H1 (cell line): Measurements from ENCODE around the gene CALHM3. TPM values are rescaled to one million over a fixed set of nuclear protein-coding genes. Genes with fewer than 3 reads are reported as not detected.

Source experiments
- CTCF ChIA-PET: fragments of 300-600 bp; sonication (Branson Sonifier 250); formaldehyde crosslinking; loops from one replicate; lab custom pipeline; 2021; ENCODE audit not compliant: partially characterized antibody; lab: Charles Lee
- POLR2A ChIA-PET: fragments of 300-600 bp; sonication (Branson Sonifier 250); formaldehyde crosslinking; loops from one replicate; lab custom pipeline; 2021; ENCODE audit warnings: inconsistent platforms; ENCODE audit not compliant: partially characterized antibody; lab: Charles Lee
- DNase-seq, 2 experiments: peaks; one replicate each; pipeline versions ENCODE4 v3.0.0 to v3.0.0-alpha.2; 2010 to 2022; ENCODE audit warnings: low spot score in 2 of 2, low read depth in 1 of 2, mixed read lengths in 1 of 2
- FAIRE-seq: peaks from 2 replicates; lab custom pipeline; 2011; peaks lifted over from hg19 to GRCh38; lab: Jason Lieb, UNC
- H2AFZ ChIP-seq: 2 replicates; pipeline ENCODE4 v1.8.1; 2012; ENCODE audit warnings: low read length, inconsistent platforms
- H2AK5ac ChIP-seq: 2 replicates; pipeline ENCODE4 v1.6.1; 2013; ENCODE audit warnings: low read depth, low read length
- H2BK120ac ChIP-seq: replicated peaks from 2 replicates; pipeline ENCODE3; 2013; ENCODE audit warnings: low read depth, low read length, inconsistent platforms
- H2BK12ac ChIP-seq: 2 replicates; pipeline ENCODE4 v1.6.1; 2013; ENCODE audit warnings: low read depth, low read length
- H2BK15ac ChIP-seq: 2 replicates; pipeline ENCODE4 v1.6.1; 2013; ENCODE audit warnings: low read length
- H2BK20ac ChIP-seq: 2 replicates; pipeline ENCODE4 v1.6.1; 2013; ENCODE audit warnings: low read length
- H2BK5ac ChIP-seq: 2 replicates; pipeline ENCODE4 v1.6.1; 2013; ENCODE audit warnings: low read depth, low read length
- H3K14ac ChIP-seq: 2 replicates; pipeline ENCODE4 v1.6.1; 2013; ENCODE audit warnings: inconsistent platforms; ENCODE audit not compliant: insufficient read length
- H3K18ac ChIP-seq: 2 replicates; pipeline ENCODE4 v1.6.1; 2013; ENCODE audit warnings: low read length; ENCODE audit errors: extremely low read depth
- H3K23ac ChIP-seq: 2 replicates; pipeline ENCODE4 v1.6.1; 2013; ENCODE audit warnings: inconsistent platforms; ENCODE audit not compliant: insufficient read length
- H3K23me2 ChIP-seq: 2 replicates; pipeline ENCODE4 v1.6.1; 2013; ENCODE audit warnings: low read depth, low read length
- H3K27ac ChIP-seq: 2 replicates; pipeline ENCODE4 v1.6.1; 2011; ENCODE audit warnings: low read depth, low read length, inconsistent platforms
- H3K27me3 ChIP-seq, 4 experiments: replicated peaks in 1 of 4; 1 replicate in 1 of 4; 2 replicates in 3 of 4; pipeline versions ENCODE4 v1.6.1 to v1.8.1; 2011 to 2013; ENCODE audit warnings: low read length in 3 of 4, mild to moderate bottlenecking in 3 of 4, inconsistent platforms in 2 of 4, mixed read lengths in 2 of 4, moderate library complexity in 1 of 4; ENCODE audit not compliant: control insufficient read depth in 3 of 4, insufficient read depth in 3 of 4; ENCODE audit errors: extremely low read depth in 1 of 4
- H3K36me3 ChIP-seq, 4 experiments: 2 replicates each; pipeline versions ENCODE4 v1.6.1 to v1.8.1; 2011 to 2013; ENCODE audit warnings: mild to moderate bottlenecking in 4 of 4, low read length in 3 of 4, moderate library complexity in 2 of 4, control low read depth in 1 of 4, inconsistent platforms in 1 of 4; ENCODE audit not compliant: insufficient read depth in 4 of 4, control insufficient read depth in 2 of 4
- H3K4ac ChIP-seq: replicated peaks from 2 replicates; pipeline ENCODE3; 2013; ENCODE audit warnings: low read length, low read depth, mixed read lengths, inconsistent platforms; ENCODE audit not compliant: insufficient read length
- H3K4me1 ChIP-seq, 4 experiments: replicated peaks in 1 of 4; 1 replicate in 1 of 4; 2 replicates in 3 of 4; pipeline versions ENCODE4 v1.6.1 to v1.8.1; 2011 to 2013; ENCODE audit warnings: low read length in 3 of 4, inconsistent platforms in 2 of 4, mixed read lengths in 1 of 4; ENCODE audit not compliant: insufficient read depth in 4 of 4, control insufficient read depth in 3 of 4
- H3K4me2 ChIP-seq, 2 experiments: 2 replicates each; pipeline versions ENCODE4 v1.6.1 to v1.8.1; 2011 to 2013; ENCODE audit warnings: low read depth in 2 of 2, low read length in 2 of 2, control low read depth in 1 of 2, inconsistent platforms in 1 of 2, mild to moderate bottlenecking in 1 of 2; ENCODE audit not compliant: insufficient read depth in 1 of 2
- H3K4me3 ChIP-seq, 4 experiments: fragments of 200-600, 300-600 bp in 1 of 4; sonication (generic), shearing (Covaris generic), sonication (Bioruptor Twin) in 1 of 4; 2 replicates each; pipeline versions ENCODE4 v1.5.1 to v1.8.1; 2011 to 2016; ENCODE audit warnings: low read length in 4 of 4, low read depth in 3 of 4, control low read depth in 2 of 4, inconsistent platforms in 2 of 4, mild to moderate bottlenecking in 2 of 4, mixed read lengths in 1 of 4, moderate library complexity in 1 of 4; ENCODE audit not compliant: insufficient read depth in 2 of 4; ENCODE audit errors: extremely low read depth in 1 of 4
- H3K56ac ChIP-seq: replicated peaks from 2 replicates; pipeline ENCODE3; 2013; ENCODE audit warnings: low read depth, mild to moderate bottlenecking, mixed read lengths, low read length, inconsistent platforms; ENCODE audit not compliant: insufficient read length
- H3K79me1 ChIP-seq: 2 replicates; pipeline ENCODE4 v1.6.1; 2013; ENCODE audit warnings: low read depth, low read length, control low read depth
- H3K79me2 ChIP-seq, 2 experiments: 2 replicates each; pipeline versions ENCODE4 v1.6.1 to v1.8.1; 2012 to 2013; ENCODE audit warnings: low read length in 2 of 2, mild to moderate bottlenecking in 2 of 2, inconsistent platforms in 1 of 2; ENCODE audit not compliant: insufficient read depth in 2 of 2, control insufficient read depth in 1 of 2
- H3K9ac ChIP-seq, 4 experiments: replicated peaks in 1 of 4; 1 replicate in 1 of 4; 2 replicates in 3 of 4; pipeline versions ENCODE4 v1.6.1 to v1.8.1; 2011 to 2013; ENCODE audit warnings: low read depth in 3 of 4, low read length in 3 of 4, control low read depth in 2 of 4, mild to moderate bottlenecking in 2 of 4, moderate library complexity in 2 of 4, inconsistent platforms in 1 of 4; ENCODE audit errors: extremely low read depth in 1 of 4
- H3K9me3 ChIP-seq, 2 experiments: 2 replicates each; pipeline versions ENCODE4 v1.6.1 to v1.8.1; 2012 to 2013; ENCODE audit warnings: mild to moderate bottlenecking in 2 of 2, moderate library complexity in 2 of 2, control low read depth in 1 of 2, inconsistent platforms in 1 of 2, low read depth in 1 of 2, low read length in 1 of 2, mixed read lengths in 1 of 2; ENCODE audit not compliant: insufficient read depth in 2 of 2
- H4K20me1 ChIP-seq, 2 experiments: replicated peaks in 1 of 2; 2 replicates each; pipeline versions ENCODE3 to v1.8.1; 2011 to 2013; ENCODE audit warnings: inconsistent platforms in 2 of 2, low read length in 2 of 2, mild to moderate bottlenecking in 1 of 2; ENCODE audit not compliant: insufficient read depth in 2 of 2, control insufficient read depth in 1 of 2
- H4K5ac ChIP-seq: 2 replicates; pipeline ENCODE4 v1.6.1; 2013; ENCODE audit warnings: low read length, low read depth, mixed read lengths, inconsistent platforms; ENCODE audit not compliant: insufficient read length
- H4K8ac ChIP-seq: 2 replicates; pipeline ENCODE4 v1.8.0; 2013; ENCODE audit warnings: mild to moderate bottlenecking, moderate library complexity, low read length, inconsistent platforms; ENCODE audit not compliant: insufficient read depth; ENCODE audit errors: extremely low read depth
- H4K91ac ChIP-seq: replicated peaks from 2 replicates; pipeline ENCODE3; 2013; ENCODE audit warnings: low read length, mixed read lengths, inconsistent platforms; ENCODE audit not compliant: insufficient read length
- NRF1 ChIP-seq: IDR thresholded peaks from 2 replicates; pipeline ENCODE4 v1.6.1; 2011; ENCODE audit warnings: mild to moderate bottlenecking, low read depth, low read length, improper control_type of control experiment
- POLR2A ChIP-seq, 2 experiments: IDR thresholded peaks; 1 replicate in 1 of 2; 2 replicates in 1 of 2; pipeline ENCODE4 v1.6.1; 2011; ENCODE audit warnings: low read depth in 2 of 2, low read length in 2 of 2, mild to moderate bottlenecking in 2 of 2; ENCODE audit errors: control extremely low read depth in 1 of 2
- RFX5 ChIP-seq: IDR thresholded peaks from 2 replicates; pipeline ENCODE4 v1.6.1; 2011; ENCODE audit warnings: low read depth, low read length, improper control_type of control experiment, borderline replicate concordance
- TAF1 ChIP-seq: IDR thresholded peaks from 2 replicates; pipeline ENCODE4 v1.6.1; 2011; ENCODE audit warnings: mild to moderate bottlenecking, low read depth, low read length
- USF2 ChIP-seq: IDR thresholded peaks from 2 replicates; pipeline ENCODE4 v1.6.1; 2011; ENCODE audit warnings: low read length, improper control_type of control experiment
- WGBS, 2 experiments: shearing (Covaris generic) in 1 of 2; methylation state at CpG; one replicate each; pipeline versions ENCODE4 v1.1.6 to v1.1.7; 2013 to 2015; ENCODE audit warnings: low lambda C conversion rate in 2 of 2, mixed read lengths in 2 of 2, inconsistent platforms in 1 of 2, low coverage in 1 of 2, missing lambda C conversion rate in 1 of 2; ENCODE audit not compliant: insufficient replicate concordance in 2 of 2, insufficient coverage in 1 of 2, insufficient read length in 1 of 2; ENCODE audit errors: extremely low coverage in 1 of 2, missing lambda C conversion rate in 1 of 2; 5-methylcytosine and 5-hydroxymethylcytosine counted together
- polyA plus RNA-seq, 7 experiments: library from polyadenylated mRNA; depleted of rRNA in 3 of 7; stranded (reverse) in 5 of 7; unstranded in 2 of 7; fragments of >200 nt in 5 of 7; fragments of 200-250 nt in 2 of 7; gene quantifications; 1 replicate in 5 of 7; 2 replicates in 1 of 7; 4 replicates in 1 of 7; pipeline versions ENCODE4 v1.2.1 to v1.2.3, GENCODE V29; 2011 to 2013; ENCODE audit warnings: missing spikeins in 2 of 7, mixed read lengths in 2 of 7
- total RNA-seq: library from RNA; stranded (reverse); fragmentation: NEBNext Ultra II Directional; extraction: Animal tissue kit (Norgen Biotek cat#: 25700); gene quantifications from 2 replicates; pipeline ENCODE4 v1.2.1, GENCODE V29; 2021

The CALHM3 gene
- total and polyA plus RNA-seq, 2 of the 8 experiments (the other 6 are each of a cell fraction or from before 2014, with no cell fraction given) = 0.17 to 0.60 TPM

GRCh38 chr10:103510046-103510685 lies 31.1 kb upstream of the CALHM3 start:
- H3K4me3 ChIP-seq = no peak overlapping the region
- no peak overlapping the region for H2BK12ac ChIP-seq
- no peaks in the 10 kb centered on the region for H3K27me3 ChIP-seq
- H3K9ac ChIP-seq = no peak overlapping the region
- no peak overlapping the region for H3K56ac ChIP-seq
- no peak overlapping the region for H3K4ac ChIP-seq
- H3K9me3 ChIP-seq = no peaks in the 10 kb centered on the region
- no peaks in the 10 kb centered on the region for H3K79me1 ChIP-seq
- H4K20me1 ChIP-seq = no peaks in the 10 kb centered on the region
- H3K23ac ChIP-seq = no peak overlapping the region
- H2BK20ac ChIP-seq = no peak overlapping the region
- no peak overlapping the region for H4K91ac ChIP-seq
- no peak overlapping the region for H2AFZ ChIP-seq
- H4K8ac ChIP-seq = no peak overlapping the region
- ChIA-PET CTCF (interaction anchor here (0.7 to 2.1 kb wide), 13 partner anchors 10 to 176 kb away, joined by 3 to 6 read pairs (median 3); no protein-coding TSS in a partner anchor), POLR2A (no interaction called here)
- no peak overlapping the region for H4K5ac ChIP-seq
- H3K4me2 ChIP-seq = no peak overlapping the region
- no peak overlapping the region for H2AK5ac ChIP-seq
- no peak overlapping the region for H2BK120ac ChIP-seq
- no peak overlapping the region for H2BK5ac ChIP-seq
- no peak overlapping the region for H3K14ac ChIP-seq
- H3K27ac ChIP-seq = no peak overlapping the region
- no peak for DNase-seq
- WGBS, 2 experiments = 95% methylated on average over 8 of the region's 8 CpGs; no CpG with 5 or more reads in 1 of the 2 experiments
- TF ChIP-seq POLR2A (IDR thresholded peaks at IDR 0.05; ENCODE audit: control extremely low read depth in 1 of 2, low read depth in 2 of 2, low read length in 2 of 2) = no peak
- no peak for TF ChIP-seq NRF1
- no peak for TF ChIP-seq TAF1
- TF ChIP-seq USF2 = no peak
- no peak for TF ChIP-seq RFX5
- TF ChIP-seq, all 59 proteins: peak for 0
- H2BK15ac ChIP-seq = no peak overlapping the region
- FAIRE-seq = no peak
- no peaks in the 10 kb centered on the region for H3K23me2 ChIP-seq
- no peak overlapping the region for H3K18ac ChIP-seq
- no peaks in the 10 kb centered on the region for H3K36me3 ChIP-seq
- no peaks in the 10 kb centered on the region; a peak in 2 of 7 replicates for H3K4me1 ChIP-seq
- no peaks in the 10 kb centered on the region for H3K79me2 ChIP-seq
